Body of pancreas (tissue), 4 donors: ENCODE data around the gene ACOD1. TPM values are rescaled to one million over a fixed set of nuclear protein-coding genes. Genes with fewer than 3 reads are reported as not detected.
A peak's percentile ranks its signal among the peaks of the same experiment; 100 is the strongest.

Source experiments
- ATAC-seq: fragments of 150-250 bp; one replicate; pipeline ENCODE4 v1.9.1; 2016
- DNase-seq, 4 donors: peaks; one replicate each; pipeline ENCODE4 v3.0.0-alpha.2; 2019
- H3K27ac ChIP-seq, 4 donors: fragments of 200-600 bp; sonication (generic); 1 replicate in 3 of 4; 2 replicates in 1 of 4; pipeline versions ENCODE4 v1.5.1 to v1.6.1; 2016 to 2019; ENCODE audit warnings: mild to moderate bottlenecking in 1 of 4, mixed read lengths in 1 of 4, moderate library complexity in 1 of 4
- H3K27me3 ChIP-seq, 2 donors: fragments of 200-600 bp; sonication (generic); one replicate each; pipeline ENCODE4 v1.6.0; 2016; ENCODE audit warnings: mild to moderate bottlenecking in 1 of 2
- H3K36me3 ChIP-seq, 2 donors: fragments of 200-600 bp; sonication (generic); replicated peaks in 1 of 2; 2 replicates each; pipeline ENCODE4 v1.5.1; 2016; ENCODE audit warnings: low read depth in 2 of 2; ENCODE audit not compliant: insufficient read depth in 1 of 2
- H3K4me1 ChIP-seq: fragments of 200-600 bp; sonication (generic); one replicate; pipeline ENCODE4 v1.6.0; 2016
- H3K4me3 ChIP-seq, 2 donors: fragments of 200-600 bp; sonication (generic); 1 replicate in 1 of 2; 2 replicates in 1 of 2; pipeline ENCODE4 v1.5.1; 2016 to 2019
- H3K9me3 ChIP-seq, 3 donors: fragments of 200-600 bp; sonication (generic); 1 replicate in 2 of 3; 2 replicates in 1 of 3; pipeline ENCODE4 v1.5.1; 2016
- CTCF ChIP-seq, 7 experiments: fragments of 450-650 bp in 4 of 7; fragments of 200-600 bp in 3 of 7; sonication (generic) in 3 of 7; IDR thresholded peaks; one replicate each; pipeline ENCODE4 v1.5.1; 2016 to 2019; ENCODE audit warnings: antibody characterized with exemption in 7 of 7
- POLR2A ChIP-seq, 3 donors: fragments of 450-650 bp; IDR thresholded peaks; one replicate each; pipeline ENCODE4 v1.6.1; 2016; ENCODE audit warnings: antibody characterized with exemption in 3 of 3, mild to moderate bottlenecking in 2 of 3
- WGBS, 2 donors: methylation state at CpG; one replicate each; pipeline ENCODE4 v1.1.5; 2017; 5-methylcytosine and 5-hydroxymethylcytosine counted together
- intact Hi-C: fragments of 100-400 bp; cut with DNase I; formaldehyde crosslinking; loops from one replicate; pipeline ENCODE4 v1.15.1; 2023
- total RNA-seq, 2 donors: library from RNA; depleted of rRNA; stranded (reverse); fragments of >200 nt; gene quantifications; one replicate each; pipeline ENCODE4 v1.1.0, GENCODE V29; 2016

Gene ACOD1
- total RNA-seq, 2 donors from 2014 or later = not detected

GRCh38 chr13:76976490-76976889 lies 28.2 kb downstream of the ACOD1 start:
- Histone ChIP-seq H3K4me1 (peaks cover 5% of the 10 kb centered on the region), H3K27ac (no peak overlapping the region), H3K9me3 (no peaks in the 10 kb centered on the region), H3K27me3 (peaks cover 0 to 13% of the 10 kb centered on the region in 2 donors), H3K36me3 (no peaks in the 10 kb centered on the region), H3K4me3 (no peak overlapping the region)
- TF ChIP-seq POLR2A (IDR thresholded peaks at IDR 0.05) (no peak), CTCF (IDR thresholded peaks at IDR 0.05) (no peak)
- 62 to 67% methylated on average over 8 of the region's 8 CpGs for WGBS, 2 donors
- DNase-seq (no peak), ATAC-seq (no peak)
- intact Hi-C loops = no loop called here

- Histone ChIP-seq H3K4me1 (peaks cover 5% of the 10 kb centered on the region), H3K27me3 (peaks cover 0 to 17% of the 10 kb centered on the region in 2 donors), H3K36me3 (no peaks in the 10 kb centered on the region), H3K4me3 (no peak overlapping the region), H3K9me3 (no peaks in the 10 kb centered on the region), H3K27ac (no peak overlapping the region)
- ATAC-seq (no peak), DNase-seq (no peak)
- 38 to 39% methylated on average over 3 to 5 of the region's 5 CpGs for WGBS, 2 donors
- intact Hi-C loops = no loop called here
- TF ChIP-seq POLR2A (IDR thresholded peaks at IDR 0.05) (no peak), CTCF (IDR thresholded peaks at IDR 0.05) (no peak)
Measured at GRCh38 chr13:76976929-76977328, 28.6 kb downstream of the ACOD1 start.

- peaks cover 5% of the 10 kb centered on the region for H3K4me1 ChIP-seq
- 2 to 3% methylated on average over 21 to 34 of the region's 34 CpGs for whole genome bisulfite sequencing, 2 donors
- H3K4me3 ChIP-seq = no peak overlapping the region
- no peak overlapping the region for H3K27ac ChIP-seq
- ATAC-seq (peak; percentile 90), DNase-seq (peak; percentile 64 to 79 (median 74))
- no peaks in the 10 kb centered on the region for H3K36me3 ChIP-seq
- H3K9me3 ChIP-seq = no peaks in the 10 kb centered on the region
- intact Hi-C loops = no loop called here
- peaks cover 0 to 20% of the 10 kb centered on the region in 2 donors for H3K27me3 ChIP-seq
- TF ChIP-seq CTCF (IDR thresholded peaks at IDR 0.05) = peak; percentile 70 to 98 (median 81)
- TF ChIP-seq POLR2A (IDR thresholded peaks at IDR 0.05) = no peak
Measured at GRCh38 chr13:76980075-76980718, 31.9 kb downstream of the ACOD1 start.

GRCh38 chr13:76982061-76982460 lies 33.8 kb downstream of the ACOD1 start:
- 51 to 61% methylated on average over 6 of the region's 6 CpGs for WGBS, 2 donors
- Histone ChIP-seq H3K27me3 (peaks cover 0 to 20% of the 10 kb centered on the region in 2 donors), H3K27ac (no peak overlapping the region), H3K9me3 (no peaks in the 10 kb centered on the region), H3K4me3 (no peak overlapping the region), H3K4me1 (peaks cover 5% of the 10 kb centered on the region), H3K36me3 (no peaks in the 10 kb centered on the region)
- ATAC-seq (no peak), DNase-seq (no peak)
- intact Hi-C loops = no loop called here
- TF ChIP-seq CTCF (IDR thresholded peaks at IDR 0.05) (no peak), POLR2A (IDR thresholded peaks at IDR 0.05) (no peak)

GRCh38 chr13:76983676-76984075 lies 35.4 kb downstream of the ACOD1 start:
- H3K27ac ChIP-seq = no peak overlapping the region
- no peak for TF ChIP-seq POLR2A (IDR thresholded peaks at IDR 0.05)
- no peak for TF ChIP-seq CTCF (IDR thresholded peaks at IDR 0.05)
- DNase-seq = no peak
- no peaks in the 10 kb centered on the region for H3K9me3 ChIP-seq
- WGBS, 2 donors = 69 to 77% methylated on average over 5 of the region's 5 CpGs
- H3K4me1 ChIP-seq = peaks cover 5% of the 10 kb centered on the region
- peaks cover 0 to 20% of the 10 kb centered on the region in 2 donors for H3K27me3 ChIP-seq
- intact Hi-C loops = no loop called here
- no peaks in the 10 kb centered on the region for H3K36me3 ChIP-seq
- ATAC-seq = no peak
- H3K4me3 ChIP-seq = no peak overlapping the region
